Neural progenitor cell (in vitro differentiated cells): ENCODE measurements around the gene CYP1A2. TPM values are rescaled to one million over a fixed set of nuclear protein-coding genes. Genes with fewer than 3 reads are reported as not detected.

Experiments used
- DNase-seq: peaks from one replicate; pipeline ENCODE4 v3.0.0-alpha.2; 2016; ENCODE audit warnings: low spot score
- H2AFZ ChIP-seq: fragments of 200-600 bp; sonication (generic); replicated peaks from 2 replicates; pipeline ENCODE4 v1.6.1; 2016; ENCODE audit warnings: antibody characterized with exemption
- H3F3A ChIP-seq: fragments of 200-600 bp; sonication (generic); 2 replicates; pipeline ENCODE4 v1.6.1; 2016; ENCODE audit warnings: antibody characterized with exemption, low read depth
- H3K27ac ChIP-seq: fragments of 200-600 bp; sonication (generic); 2 replicates; pipeline ENCODE4 v1.5.1; 2016; ENCODE audit warnings: mild to moderate bottlenecking
- H3K27me3 ChIP-seq: fragments of 200-600 bp; sonication (generic); 2 replicates; pipeline ENCODE4 v1.6.1; 2016; ENCODE audit warnings: mild to moderate bottlenecking, moderate library complexity
- H3K36me3 ChIP-seq: fragments of 200-600 bp; sonication (generic); 2 replicates; pipeline ENCODE4 v1.5.1; 2016
- H3K4me1 ChIP-seq: fragments of 200-600 bp; sonication (generic); 2 replicates; pipeline ENCODE4 v1.6.1; 2016; ENCODE audit warnings: mixed run types
- H3K4me2 ChIP-seq: fragments of 200-600 bp; sonication (generic); 2 replicates; pipeline ENCODE4 v1.6.1; 2016
- H3K4me3 ChIP-seq: fragments of 200-600 bp; sonication (generic); 2 replicates; pipeline ENCODE4 v1.5.1; 2016
- H3K79me2 ChIP-seq: fragments of 200-600 bp; sonication (generic); 2 replicates; pipeline ENCODE4 v1.6.1; 2016; ENCODE audit warnings: low read depth
- H3K9ac ChIP-seq: fragments of 200-600 bp; sonication (generic); 2 replicates; pipeline ENCODE4 v1.6.1; 2016
- H3K9me3 ChIP-seq: fragments of 200-600 bp; sonication (generic); 2 replicates; pipeline ENCODE4 v1.5.1; 2016; ENCODE audit warnings: low read depth
- H4K20me1 ChIP-seq: fragments of 200-600 bp; sonication (generic); 2 replicates; pipeline ENCODE4 v1.6.1; 2016; ENCODE audit warnings: low read depth
- H3K27ac Mint-ChIP-seq: 3 replicates; pipeline ENCODE4 v1.8.0; 2021; ENCODE audit warnings: mixed read lengths
- H3K27me3 Mint-ChIP-seq: 2 replicates; pipeline ENCODE4 v1.8.0; 2022; ENCODE audit warnings: low read depth, mild to moderate bottlenecking, inconsistent platforms, moderate library complexity, mixed read lengths; ENCODE audit not compliant: insufficient read depth
- H3K36me3 Mint-ChIP-seq: 3 replicates; pipeline ENCODE4 v1.8.0; 2021; ENCODE audit warnings: mixed read lengths
- H3K4me1 Mint-ChIP-seq: 3 replicates; pipeline ENCODE4 v1.8.0; 2021; ENCODE audit warnings: mixed read lengths
- H3K4me3 Mint-ChIP-seq: 3 replicates; pipeline ENCODE4 v1.8.0; 2021; ENCODE audit warnings: mild to moderate bottlenecking, moderate library complexity, mixed read lengths
- H3K9me3 Mint-ChIP-seq: 3 replicates; pipeline ENCODE4 v1.8.0; 2020; ENCODE audit warnings: mixed read lengths
- CTCF ChIP-seq: fragments of 200-600 bp; sonication (generic); IDR thresholded peaks from 2 replicates; pipeline ENCODE4 v1.5.1; 2017; ENCODE audit warnings: antibody characterized with exemption, mild to moderate bottlenecking
- EZH2 ChIP-seq: fragments of 200-600 bp; sonication (generic); IDR thresholded peaks from 2 replicates; pipeline ENCODE4 v1.6.1; 2017; ENCODE audit warnings: antibody characterized with exemption, mild to moderate bottlenecking, moderate library complexity
- EZH2phosphoT487 ChIP-seq: fragments of 200-600 bp; sonication (generic); IDR thresholded peaks from 2 replicates; pipeline ENCODE4 v1.6.1; 2017; ENCODE audit warnings: antibody characterized with exemption
- total RNA-seq: library from RNA; depleted of rRNA; stranded (reverse); fragments of >200 nt; gene quantifications from 2 replicates; pipeline ENCODE4 v1.2.3, GENCODE V29; 2015; ENCODE audit warnings: low replicate concordance

The CYP1A2 gene
- total RNA-seq, 1 donor from 2014 or later = not detected

- H3F3A ChIP-seq = no peaks in the 10 kb centered on the region
- H2AFZ ChIP-seq = no peak overlapping the region
- no peak overlapping the region for H3K4me2 ChIP-seq
- H3K27me3 ChIP-seq = no peaks in the 10 kb centered on the region
- H3K4me3 ChIP-seq = no peak overlapping the region
- peak overlapping the region; percentile 36 for H3K4me3 Mint-ChIP-seq
- peak overlapping the region; percentile 82 for H3K27ac Mint-ChIP-seq
- no peak for DNase-seq
- H3K9me3 ChIP-seq = no peaks in the 10 kb centered on the region
- no peaks in the 10 kb centered on the region for H3K27me3 Mint-ChIP-seq
- no peak overlapping the region for H3K27ac ChIP-seq
- H4K20me1 ChIP-seq = peaks cover 97% of the 10 kb centered on the region
- H3K9ac ChIP-seq = no peak overlapping the region
- H3K9me3 Mint-ChIP-seq = no peaks in the 10 kb centered on the region
- H3K79me2 ChIP-seq = peaks cover 53% of the 10 kb centered on the region
- H3K4me1 Mint-ChIP-seq = peaks cover 40% of the 10 kb centered on the region
- H3K36me3 Mint-ChIP-seq = peaks cover 2% of the 10 kb centered on the region
- no peak for TF ChIP-seq EZH2phosphoT487
- no peak for TF ChIP-seq EZH2
- TF ChIP-seq CTCF = no peak
- peaks cover 20% of the 10 kb centered on the region for H3K4me1 ChIP-seq
- H3K36me3 ChIP-seq = no peaks in the 10 kb centered on the region
Measured at GRCh38 chr15:74792227-74793016, 43.8 kb downstream of the CYP1A2 start.

- H4K20me1 ChIP-seq = peaks cover 95% of the 10 kb centered on the region
- peaks cover 48% of the 10 kb centered on the region for H3K79me2 ChIP-seq
- no peak overlapping the region for H3K9ac ChIP-seq
Measured at GRCh38 chr15:74793135-74794028, 44.7 kb downstream of the CYP1A2 start.

More at GRCh38 chr15:74793135-74794028, 44.7 kb downstream of the CYP1A2 start:
- Histone ChIP-seq H3K9me3 (no peaks in the 10 kb centered on the region), H3K4me1 (peaks cover 18% of the 10 kb centered on the region), H3K27me3 (no peaks in the 10 kb centered on the region), H3K4me3 (no peak overlapping the region), H2AFZ (no peak overlapping the region), H3K4me2 (no peak overlapping the region), H3K27ac (no peak overlapping the region), H3F3A (no peaks in the 10 kb centered on the region), H3K36me3 (no peaks in the 10 kb centered on the region)
- no peak for DNase-seq
- H3K36me3 Mint-ChIP-seq = peaks cover 2% of the 10 kb centered on the region
- H3K9me3 Mint-ChIP-seq = no peaks in the 10 kb centered on the region
- no peak overlapping the region for H3K4me3 Mint-ChIP-seq
- H3K27ac Mint-ChIP-seq = peak overlapping the region; percentile 82
- no peak for TF ChIP-seq EZH2
- TF ChIP-seq EZH2phosphoT487 = no peak
- TF ChIP-seq CTCF = no peak
- H3K4me1 Mint-ChIP-seq = peaks cover 32% of the 10 kb centered on the region
- H3K27me3 Mint-ChIP-seq = no peaks in the 10 kb centered on the region
